COLO668 (cell line): ENCODE data around the gene DENND2A.
"Not testable (repeated sequence)": the region's sequence is repeated elsewhere in the genome, so short reads cannot be mapped to it uniquely, and the experiment has no call there.

Experiments used
- DNase-seq: peaks from one replicate; lab custom pipeline; 2025; ENCODE audit not compliant: unreplicated experiment; lab: John Stamatoyannopoulos, UW

DENND2A gene

GRCh38 chr7:140640727-140641523, at the start of gene DENND2A:
DENND2A (minus strand) TSS chr7:140640813; CDS start chr7:140602397, 38,416 bp downstream.
- peak; percentile 83 for DNase-seq

GRCh38 chr7:140689199-140690152, 48.9 kb upstream of the DENND2A start:
- no peak for DNase-seq

- no peak for DNase-seq
Measured at GRCh38 chr7:140688341-140688740, 47.7 kb upstream of the DENND2A start.

GRCh38 chr7:140686921-140687320, 46.3 kb upstream of the DENND2A start:
- no peak for DNase-seq

GRCh38 chr7:140685407-140686087, 44.9 kb upstream of the DENND2A start:
- no peak for DNase-seq

- no peak for DNase-seq
Measured at GRCh38 chr7:140684066-140684950, 43.7 kb upstream of the DENND2A start.

- DNase-seq: no peak
Measured at GRCh38 chr7:140683657-140684056, 43.0 kb upstream of the DENND2A start.

- DNase-seq: no peak
Measured at GRCh38 chr7:140681766-140682165, 41.2 kb upstream of the DENND2A start.

- no peak for DNase-seq
Measured at GRCh38 chr7:140680886-140681285, 40.3 kb upstream of the DENND2A start.

GRCh38 chr7:140679186-140679585, 38.6 kb upstream of the DENND2A start:
- no peak for DNase-seq

- no peak for DNase-seq
Measured at GRCh38 chr7:140678816-140679130, 38.2 kb upstream of the DENND2A start.

- no peak for DNase-seq
Measured at GRCh38 chr7:140678081-140678815, 37.6 kb upstream of the DENND2A start.

- DNase-seq: no peak
Measured at GRCh38 chr7:140677496-140677895, 36.9 kb upstream of the DENND2A start.

GRCh38 chr7:140676956-140677355, 36.3 kb upstream of the DENND2A start:
- DNase-seq: not testable (repeated sequence)

- DNase-seq: no peak
Measured at GRCh38 chr7:140676306-140676705, 35.7 kb upstream of the DENND2A start.

GRCh38 chr7:140675726-140676125, 35.1 kb upstream of the DENND2A start:
- DNase-seq: no peak

- no peak for DNase-seq
Measured at GRCh38 chr7:140674899-140675701, 34.5 kb upstream of the DENND2A start.

GRCh38 chr7:140674356-140674800, 33.8 kb upstream of the DENND2A start:
- peak; percentile 51 for DNase-seq

- DNase-seq: peak; percentile 56
Measured at GRCh38 chr7:140673774-140674155, 33.2 kb upstream of the DENND2A start.
